ENCODE data around the gene AK8. TPM values are rescaled to one million over a fixed set of nuclear protein-coding genes. Genes with fewer than 3 reads are reported as not detected.
A peak's percentile ranks its signal among the peaks of the same experiment; 100 is the strongest.

The AK8 gene
- total RNA-seq, 2 donors from 2014 or later, result 0.66 TPM; not detected in 1

GRCh38 chr9:132857616-132858342 is 20.3 kb downstream of the AK8 start:
- Mint-ChIP-seq H3K27ac (no peak overlapping the region), H3K36me3 (ENCODE audit: low read depth) (no peaks in the 10 kb centered on the region), H3K4me1 (no peaks in the 10 kb centered on the region), H3K4me3 (no peak overlapping the region), H3K27me3 (peaks cover 17% of the 10 kb centered on the region), H3K9me3 (no peaks in the 10 kb centered on the region)
- ATAC-seq (replicated peaks), result no peak

- no peak overlapping the region for H3K4me3 Mint-ChIP-seq
- no peak overlapping the region for H3K27ac Mint-ChIP-seq
- H3K9me3 Mint-ChIP-seq, result no peaks in the 10 kb centered on the region
- no peaks in the 10 kb centered on the region for H3K36me3 Mint-ChIP-seq (ENCODE audit: low read depth)
- peaks cover 17% of the 10 kb centered on the region for H3K27me3 Mint-ChIP-seq
- no peaks in the 10 kb centered on the region for H3K4me1 Mint-ChIP-seq
- ATAC-seq (replicated peaks), result no peak
These were observed 21.1 kb downstream of the AK8 start for GRCh38 chr9:132857031-132857430.

GRCh38 chr9:132855904-132856303 is 22.2 kb downstream of the AK8 start:
- Mint-ChIP-seq H3K27me3 (peaks cover 15% of the 10 kb centered on the region), H3K36me3 (ENCODE audit: low read depth) (no peaks in the 10 kb centered on the region), H3K4me3 (no peak overlapping the region), H3K27ac (no peak overlapping the region), H3K4me1 (no peaks in the 10 kb centered on the region), H3K9me3 (no peaks in the 10 kb centered on the region)
- ATAC-seq (replicated peaks), result no peak

- Mint-ChIP-seq H3K4me3 (no peak overlapping the region), H3K9me3 (no peaks in the 10 kb centered on the region), H3K27me3 (peaks cover 11% of the 10 kb centered on the region), H3K4me1 (no peaks in the 10 kb centered on the region), H3K36me3 (ENCODE audit: low read depth) (no peaks in the 10 kb centered on the region), H3K27ac (no peak overlapping the region)
- ATAC-seq (replicated peaks), result no peak
These were observed 23.3 kb downstream of the AK8 start for GRCh38 chr9:132854832-132855231.

GRCh38 chr9:132853482-132853881 is 24.6 kb downstream of the AK8 start:
- H3K27ac Mint-ChIP-seq, result no peak overlapping the region
- no peak for ATAC-seq (replicated peaks)
- peaks cover 11% of the 10 kb centered on the region for H3K27me3 Mint-ChIP-seq
- no peaks in the 10 kb centered on the region for H3K9me3 Mint-ChIP-seq
- no peaks in the 10 kb centered on the region for H3K36me3 Mint-ChIP-seq (ENCODE audit: low read depth)
- no peaks in the 10 kb centered on the region for H3K4me1 Mint-ChIP-seq
- H3K4me3 Mint-ChIP-seq, result no peak overlapping the region

GRCh38 chr9:132849185-132849706 is 28.8 kb downstream of the AK8 start:
- no peak for ATAC-seq (replicated peaks)
- no peaks in the 10 kb centered on the region for H3K36me3 Mint-ChIP-seq (ENCODE audit: low read depth)
- H3K9me3 Mint-ChIP-seq, result no peaks in the 10 kb centered on the region
- H3K27me3 Mint-ChIP-seq, result no peaks in the 10 kb centered on the region
- no peak overlapping the region for H3K27ac Mint-ChIP-seq
- peak overlapping the region; percentile 29 for H3K4me3 Mint-ChIP-seq
- H3K4me1 Mint-ChIP-seq, result no peaks in the 10 kb centered on the region

GRCh38 chr9:132846918-132847515 is 31.1 kb downstream of the AK8 start:
- H3K27me3 Mint-ChIP-seq, result no peaks in the 10 kb centered on the region
- H3K36me3 Mint-ChIP-seq (ENCODE audit: low read depth), result no peaks in the 10 kb centered on the region
- no peaks in the 10 kb centered on the region for H3K9me3 Mint-ChIP-seq
- no peak for ATAC-seq (replicated peaks)
- H3K4me1 Mint-ChIP-seq, result no peaks in the 10 kb centered on the region
- H3K4me3 Mint-ChIP-seq, result no peak overlapping the region
- no peak overlapping the region for H3K27ac Mint-ChIP-seq

- Mint-ChIP-seq H3K9me3 (no peaks in the 10 kb centered on the region), H3K27me3 (no peaks in the 10 kb centered on the region), H3K4me1 (no peaks in the 10 kb centered on the region), H3K4me3 (no peak overlapping the region), H3K36me3 (ENCODE audit: low read depth) (no peaks in the 10 kb centered on the region), H3K27ac (no peak overlapping the region)
- no peak for ATAC-seq (replicated peaks)
These were observed 31.8 kb downstream of the AK8 start for GRCh38 chr9:132846109-132846917.

- H3K36me3 Mint-ChIP-seq (ENCODE audit: low read depth), result no peaks in the 10 kb centered on the region
- H3K4me1 Mint-ChIP-seq, result no peaks in the 10 kb centered on the region
- H3K9me3 Mint-ChIP-seq, result no peaks in the 10 kb centered on the region
- ATAC-seq (replicated peaks), result no peak
- no peak overlapping the region for H3K4me3 Mint-ChIP-seq
- H3K27ac Mint-ChIP-seq, result no peak overlapping the region
- H3K27me3 Mint-ChIP-seq, result peaks cover 5% of the 10 kb centered on the region
These were observed 35.7 kb downstream of the AK8 start for GRCh38 chr9:132842124-132843044.

- H3K27me3 Mint-ChIP-seq, result peaks cover 7% of the 10 kb centered on the region
- no peaks in the 10 kb centered on the region for H3K4me1 Mint-ChIP-seq
- ATAC-seq (replicated peaks), result no peak
- no peak overlapping the region for H3K27ac Mint-ChIP-seq
- H3K36me3 Mint-ChIP-seq (ENCODE audit: low read depth), result no peaks in the 10 kb centered on the region
- H3K9me3 Mint-ChIP-seq, result no peaks in the 10 kb centered on the region
- no peak overlapping the region for H3K4me3 Mint-ChIP-seq
These were observed 37.1 kb downstream of the AK8 start for GRCh38 chr9:132840980-132841379.

- no peak overlapping the region for H3K4me3 Mint-ChIP-seq
These were observed 39.8 kb downstream of the AK8 start for GRCh38 chr9:132838291-132838690.

GRCh38 chr9:132837501-132838286 is 40.4 kb downstream of the AK8 start:
- peaks cover 10% of the 10 kb centered on the region for H3K27me3 Mint-ChIP-seq
- H3K27ac Mint-ChIP-seq, result no peak overlapping the region
- no peaks in the 10 kb centered on the region for H3K36me3 Mint-ChIP-seq (ENCODE audit: low read depth)
- ATAC-seq (replicated peaks), result no peak
- no peaks in the 10 kb centered on the region for H3K9me3 Mint-ChIP-seq
- no peaks in the 10 kb centered on the region for H3K4me1 Mint-ChIP-seq
- no peak overlapping the region for H3K4me3 Mint-ChIP-seq

More at GRCh38 chr9:132838291-132838690, 39.8 kb downstream of the AK8 start:
- Mint-ChIP-seq H3K9me3 (no peaks in the 10 kb centered on the region), H3K36me3 (ENCODE audit: low read depth) (no peaks in the 10 kb centered on the region), H3K27ac (no peak overlapping the region), H3K4me1 (no peaks in the 10 kb centered on the region), H3K27me3 (peaks cover 10% of the 10 kb centered on the region)
- no peak for ATAC-seq (replicated peaks)

GRCh38 chr9:132834343-132834742 is 43.7 kb downstream of the AK8 start:
- Mint-ChIP-seq H3K4me1 (no peaks in the 10 kb centered on the region), H3K27ac (no peak overlapping the region), H3K27me3 (peaks cover 16% of the 10 kb centered on the region), H3K36me3 (ENCODE audit: low read depth) (no peaks in the 10 kb centered on the region), H3K9me3 (no peaks in the 10 kb centered on the region), H3K4me3 (no peak overlapping the region)
- ATAC-seq (replicated peaks), result no peak
